ENCODE measurements around the gene ZRANB1. TPM values are rescaled to one million over a fixed set of nuclear protein-coding genes. Genes with fewer than 3 reads are reported as not detected.
A peak's percentile ranks its signal among the peaks of the same experiment; 100 is the strongest.
"Not testable (repeated sequence)": the region's sequence is repeated elsewhere in the genome, so short reads cannot be mapped to it uniquely, and the experiment has no call there.

ZRANB1 gene
- total RNA-seq, 2 donors from 2014 or later = 24.1 to 24.9 TPM

GRCh38 chr10:124911124-124912067, 30.5 kb upstream of the ZRANB1 start:
- Histone ChIP-seq H3K27me3 (no peaks in the 10 kb centered on the region), H3K27ac (peak overlapping the region; percentile 44 to 57), H3K36me3 (no peaks in the 10 kb centered on the region), H3K4me3 (no peak overlapping the region), H3K4me1 (peaks cover 0 to 20% of the 10 kb centered on the region in 2 donors), H3K9me3 (no peaks in the 10 kb centered on the region)
- TF ChIP-seq CTCF (IDR thresholded peaks at IDR 0.05) = peak in 1 of 2 donors; percentile 5
- no peak for DNase-seq (ENCODE audit: low spot score)

GRCh38 chr10:124912101-124912886, 29.6 kb upstream of the ZRANB1 start:
- Histone ChIP-seq H3K9me3 (no peaks in the 10 kb centered on the region), H3K27ac (peak overlapping the region; percentile 44 to 57), H3K36me3 (no peaks in the 10 kb centered on the region), H3K27me3 (no peaks in the 10 kb centered on the region), H3K4me1 (peaks cover 0 to 20% of the 10 kb centered on the region in 2 donors), H3K4me3 (no peak overlapping the region)
- no peak for TF ChIP-seq CTCF (IDR thresholded peaks at IDR 0.05)
- no peak for DNase-seq (ENCODE audit: low spot score)

GRCh38 chr10:124913167-124913566, 28.8 kb upstream of the ZRANB1 start:
- H3K27me3 ChIP-seq = no peaks in the 10 kb centered on the region
- no peak for TF ChIP-seq CTCF (IDR thresholded peaks at IDR 0.05)
- DNase-seq (ENCODE audit: low spot score) = no peak

GRCh38 chr10:124914398-124914797, 27.5 kb upstream of the ZRANB1 start:
- peaks cover 0 to 35% of the 10 kb centered on the region in 2 donors for H3K4me1 ChIP-seq
- not testable (repeated sequence) for H3K4me3 ChIP-seq; H3K9me3 ChIP-seq; DNase-seq (ENCODE audit: low spot score); H3K27ac ChIP-seq; H3K27me3 ChIP-seq; H3K36me3 ChIP-seq

More at GRCh38 chr10:124913167-124913566, 28.8 kb upstream of the ZRANB1 start:
- no peaks in the 10 kb centered on the region for H3K36me3 ChIP-seq
- no peak overlapping the region for H3K27ac ChIP-seq
- peaks cover 0 to 22% of the 10 kb centered on the region in 2 donors for H3K4me1 ChIP-seq
- no peak overlapping the region for H3K4me3 ChIP-seq
- no peaks in the 10 kb centered on the region for H3K9me3 ChIP-seq

- H3K4me1 ChIP-seq = peaks cover 0 to 45% of the 10 kb centered on the region in 2 donors
- no peaks in the 10 kb centered on the region for H3K27me3 ChIP-seq
- DNase-seq (ENCODE audit: low spot score) = no peak
- H3K27ac ChIP-seq = peak overlapping the region; percentile 97 to 98
- H3K4me3 ChIP-seq = peak overlapping the region; percentile 75 to 83
- no peaks in the 10 kb centered on the region for H3K36me3 ChIP-seq
- TF ChIP-seq CTCF (IDR thresholded peaks at IDR 0.05) = no peak
- no peaks in the 10 kb centered on the region for H3K9me3 ChIP-seq
Measured at GRCh38 chr10:124916098-124916584, 25.8 kb upstream of the ZRANB1 start.
